ENCODE measurements around the gene MARK3.

GRCh38 chr14:103524002-103524935, 139.1 kb downstream of the MARK3 start:
- TF ChIP-seq POLR2A (IDR thresholded peaks at IDR 0.05): no peak
- TF ChIP-seq CTCF (IDR thresholded peaks at IDR 0.05): no peak
- TF ChIP-seq EP300 (IDR thresholded peaks at IDR 0.05): no peak
